Dendritic cell treated with granulocyte-macrophage colony-stimulating factor and Interleukin-4, amounts not matched to agents 40 ng/mL and 50 ng/mL, for 4 days (primary cell): ENCODE measurements around the gene CYP2C18.
"Not testable (repeated sequence)": the region's sequence is repeated elsewhere in the genome, so short reads cannot be mapped to it uniquely, and the experiment has no call there.

ENCODE experiments used
- H3K27ac Mint-ChIP-seq: one replicate; pipeline ENCODE4 v1.8.0; 2022; ENCODE audit warnings: mild to moderate bottlenecking, mixed read lengths
- H3K27me3 Mint-ChIP-seq: one replicate; pipeline ENCODE4 v1.8.0; 2022; ENCODE audit warnings: mild to moderate bottlenecking, mixed read lengths
- H3K36me3 Mint-ChIP-seq: one replicate; pipeline ENCODE4 v1.8.0; 2022; ENCODE audit warnings: low read depth, mixed read lengths
- H3K4me1 Mint-ChIP-seq: one replicate; pipeline ENCODE4 v1.8.0; 2022; ENCODE audit warnings: low read depth, mixed read lengths
- H3K4me3 Mint-ChIP-seq: one replicate; pipeline ENCODE4 v1.8.0; 2022; ENCODE audit warnings: mild to moderate bottlenecking, moderate library complexity, mixed read lengths
- H3K9me3 Mint-ChIP-seq: one replicate; pipeline ENCODE4 v1.8.0; 2022; ENCODE audit warnings: mixed read lengths
- intact Hi-C: fragments of 100-400 bp; cut with micrococcal nuclease; formaldehyde crosslinking; loops from one replicate; pipeline ENCODE4 v1.15.0; 2022

CYP2C18 gene

DNA sequence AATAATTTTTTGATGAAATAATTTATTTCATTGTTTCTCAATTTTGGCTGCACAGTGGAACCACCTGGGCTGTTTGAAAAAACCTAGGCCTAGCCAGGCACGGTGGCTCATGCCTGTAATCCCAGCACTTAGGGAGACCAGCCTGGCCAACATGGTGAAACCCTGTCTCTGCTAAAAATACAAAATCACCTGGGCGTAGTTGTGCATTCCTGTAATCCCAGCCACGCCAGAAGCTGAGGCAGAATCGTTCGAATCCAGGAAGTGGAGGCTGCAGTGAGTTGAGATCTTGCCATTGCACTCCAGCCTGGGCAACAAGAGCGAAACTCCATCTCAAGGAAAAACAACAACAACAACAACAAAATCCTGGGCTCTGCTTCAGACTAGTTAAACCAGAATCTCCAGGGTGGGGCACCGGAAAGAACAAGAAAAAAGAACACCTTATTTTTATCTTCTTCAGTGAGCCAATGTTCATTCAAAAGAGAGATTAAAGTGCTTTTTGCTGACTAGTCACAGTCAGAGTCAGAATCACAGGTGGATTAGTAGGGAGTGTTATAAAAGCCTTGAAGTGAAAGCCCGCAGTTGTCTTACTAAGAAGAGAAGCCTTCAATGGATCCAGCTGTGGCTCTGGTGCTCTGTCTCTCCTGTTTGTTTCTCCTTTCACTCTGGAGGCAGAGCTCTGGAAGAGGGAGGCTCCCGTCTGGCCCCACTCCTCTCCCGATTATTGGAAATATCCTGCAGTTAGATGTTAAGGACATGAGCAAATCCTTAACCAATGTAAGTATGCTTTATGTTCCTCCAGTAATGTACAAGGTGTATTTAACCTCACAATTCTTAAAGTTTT is at the start of gene CYP2C18:
Gene CYP2C18 (plus strand): TSS at position 516 of the 841 bp plus-strand sequence. CDS start 91 bp downstream, at position 607.
- Mint-ChIP-seq H3K27me3 (no peaks in the 10 kb centered on the region), H3K27ac (no peak within 1 kb of the TSS), H3K36me3 (no peaks in the 10 kb centered on the region), H3K4me3 (no peak within 1 kb of the TSS), H3K9me3 (no peaks in the 10 kb centered on the region), H3K4me1 (no peaks in the 10 kb centered on the region)
- intact Hi-C loops: no loop called here

DNA sequence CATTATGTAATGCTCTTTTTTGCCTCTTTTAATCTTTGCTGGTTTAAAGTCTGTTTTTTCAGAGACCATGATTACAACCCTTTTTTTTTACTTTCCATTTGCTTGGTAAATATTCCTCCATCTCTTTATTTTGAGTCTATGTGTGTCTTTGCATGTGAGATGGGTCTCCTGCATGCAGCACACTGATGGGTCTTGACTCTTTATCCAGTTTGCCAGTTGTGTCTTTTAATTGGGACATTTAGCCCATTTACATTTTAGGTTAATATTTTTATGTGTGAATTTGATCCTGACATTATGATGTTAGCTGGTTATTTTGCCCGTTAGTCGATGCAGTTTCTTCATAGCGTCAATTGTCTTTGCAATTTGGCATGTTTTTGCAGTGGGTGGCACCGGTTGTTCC is 45.4 kb upstream of the CYP2C18 start:
- intact Hi-C loops, H3K36me3 Mint-ChIP-seq, H3K4me1 Mint-ChIP-seq, H3K27ac Mint-ChIP-seq, H3K4me3 Mint-ChIP-seq, H3K27me3 Mint-ChIP-seq: not testable (repeated sequence)
- peaks cover 26% of the 10 kb centered on the region for H3K9me3 Mint-ChIP-seq

DNA sequence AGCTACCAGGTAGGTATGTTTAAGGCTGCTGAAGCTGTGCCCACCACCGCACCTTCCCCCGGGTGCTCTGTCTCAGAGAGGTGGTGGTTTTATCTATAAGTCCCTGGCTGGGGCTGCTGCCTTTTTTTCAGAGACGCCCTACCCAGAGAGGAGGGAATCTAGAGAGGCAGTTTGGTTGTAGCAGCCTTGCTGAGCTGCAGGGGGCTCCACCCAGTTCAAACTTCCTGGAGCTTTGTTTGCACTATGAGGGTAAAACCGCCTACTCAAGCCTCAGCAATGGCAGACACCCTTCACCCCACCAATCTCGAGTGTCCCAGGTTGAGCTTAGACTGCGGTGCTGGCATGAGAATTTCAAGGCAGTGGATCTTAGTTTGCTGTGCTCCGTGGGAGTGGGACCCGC is 43.6 kb upstream of the CYP2C18 start:
- Mint-ChIP-seq H3K27ac (no peak overlapping the region), H3K9me3 (peaks cover 26% of the 10 kb centered on the region), H3K4me1 (no peaks in the 10 kb centered on the region), H3K36me3 (no peaks in the 10 kb centered on the region), H3K4me3 (no peak overlapping the region), H3K27me3 (no peaks in the 10 kb centered on the region)
- intact Hi-C loops: no loop called here

DNA sequence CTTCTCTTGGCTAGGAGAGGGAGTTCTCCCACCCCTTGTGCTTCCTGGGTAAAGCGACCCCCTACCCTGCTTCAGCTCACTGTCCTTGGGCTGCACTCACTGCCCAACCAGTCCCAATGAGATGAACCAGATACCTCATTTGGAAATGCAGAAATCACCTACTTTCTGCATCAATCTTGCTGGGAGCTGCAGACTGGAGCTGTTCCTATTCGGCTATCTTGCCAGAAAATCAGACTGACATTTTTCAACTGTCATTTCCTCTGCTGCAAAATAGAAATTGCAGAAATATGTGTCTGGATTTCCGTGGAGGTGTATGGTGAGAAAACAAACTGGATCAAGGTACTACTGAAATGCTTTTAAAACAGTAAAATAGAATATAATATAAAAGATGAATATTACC is 43.0 kb upstream of the CYP2C18 start:
- intact Hi-C loops: no loop called here
- Mint-ChIP-seq H3K9me3 (peaks cover 26% of the 10 kb centered on the region), H3K4me1 (no peaks in the 10 kb centered on the region), H3K27ac (no peak overlapping the region), H3K36me3 (no peaks in the 10 kb centered on the region), H3K4me3 (no peak overlapping the region), H3K27me3 (no peaks in the 10 kb centered on the region)

DNA sequence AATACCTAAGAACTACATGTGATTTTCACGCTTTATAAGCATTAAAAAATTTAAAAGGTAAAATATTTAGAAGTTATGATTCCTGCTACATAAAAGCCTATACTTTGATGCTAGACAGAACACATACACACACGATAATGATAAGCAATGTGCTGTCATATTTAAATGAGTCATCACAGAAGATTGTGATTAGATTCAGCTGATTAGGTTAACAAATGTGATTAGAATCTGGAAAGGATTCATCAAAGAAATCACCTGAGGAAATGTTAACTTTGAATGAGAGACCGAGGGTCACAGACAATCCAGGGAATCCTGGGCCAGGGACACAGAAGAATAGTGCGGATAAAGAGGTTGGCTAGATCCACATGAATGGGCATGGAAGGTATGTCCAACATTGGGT is 42.0 kb upstream of the CYP2C18 start:
- Mint-ChIP-seq H3K27me3 (no peaks in the 10 kb centered on the region), H3K4me3 (no peak overlapping the region), H3K36me3 (no peaks in the 10 kb centered on the region), H3K4me1 (no peaks in the 10 kb centered on the region), H3K27ac (no peak overlapping the region), H3K9me3 (peaks cover 26% of the 10 kb centered on the region)
- intact Hi-C loops: no loop called here

DNA sequence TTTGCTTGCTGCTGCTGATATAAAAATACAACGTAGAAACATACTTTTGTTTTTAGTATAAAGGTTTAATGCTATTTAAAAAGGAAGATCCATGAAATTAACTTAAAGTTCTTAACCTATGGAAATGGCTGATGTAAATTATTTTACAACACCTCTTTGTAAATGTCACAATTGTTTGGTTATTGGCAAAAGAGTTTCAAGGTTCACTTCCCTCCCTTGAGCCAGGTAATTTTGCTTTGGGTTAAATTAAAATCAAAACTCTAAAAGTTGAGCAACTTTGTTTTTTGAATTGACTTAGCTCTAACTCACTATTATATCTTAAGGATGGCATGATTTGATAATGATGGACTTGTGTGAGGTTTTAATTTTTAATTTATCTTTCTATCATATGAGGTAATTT is 39.2 kb upstream of the CYP2C18 start:
- H3K9me3 Mint-ChIP-seq: peaks cover 12% of the 10 kb centered on the region
- H3K27ac Mint-ChIP-seq: no peak overlapping the region
- H3K27me3 Mint-ChIP-seq: no peaks in the 10 kb centered on the region
- no peaks in the 10 kb centered on the region for H3K4me1 Mint-ChIP-seq
- no peaks in the 10 kb centered on the region for H3K36me3 Mint-ChIP-seq
- intact Hi-C loops: no loop called here
- no peak overlapping the region for H3K4me3 Mint-ChIP-seq

DNA sequence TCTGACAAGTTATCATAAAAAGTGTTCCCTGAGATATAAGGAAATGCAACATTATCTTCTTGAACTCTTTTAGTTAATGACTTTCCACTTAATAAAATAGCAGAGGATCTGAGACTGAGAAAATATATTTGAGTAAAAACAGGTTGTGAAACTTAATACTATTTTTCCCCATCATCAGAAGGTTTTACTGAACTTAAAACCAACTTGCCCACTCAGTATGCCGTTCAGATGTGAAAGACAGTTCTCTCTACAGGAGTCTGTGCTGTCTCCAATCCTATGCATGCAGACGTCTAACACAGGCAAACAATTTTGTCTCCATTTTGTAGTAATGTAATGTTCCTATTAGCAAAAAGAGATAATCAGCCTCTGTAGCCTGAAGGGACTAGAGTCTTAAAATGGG is 38.2 kb upstream of the CYP2C18 start:
- peaks cover 17% of the 10 kb centered on the region for H3K9me3 Mint-ChIP-seq
- no peaks in the 10 kb centered on the region for H3K4me1 Mint-ChIP-seq
- no peak overlapping the region for H3K27ac Mint-ChIP-seq
- no peaks in the 10 kb centered on the region for H3K36me3 Mint-ChIP-seq
- intact Hi-C loops: no loop called here
- H3K4me3 Mint-ChIP-seq: no peak overlapping the region
- H3K27me3 Mint-ChIP-seq: no peaks in the 10 kb centered on the region

DNA sequence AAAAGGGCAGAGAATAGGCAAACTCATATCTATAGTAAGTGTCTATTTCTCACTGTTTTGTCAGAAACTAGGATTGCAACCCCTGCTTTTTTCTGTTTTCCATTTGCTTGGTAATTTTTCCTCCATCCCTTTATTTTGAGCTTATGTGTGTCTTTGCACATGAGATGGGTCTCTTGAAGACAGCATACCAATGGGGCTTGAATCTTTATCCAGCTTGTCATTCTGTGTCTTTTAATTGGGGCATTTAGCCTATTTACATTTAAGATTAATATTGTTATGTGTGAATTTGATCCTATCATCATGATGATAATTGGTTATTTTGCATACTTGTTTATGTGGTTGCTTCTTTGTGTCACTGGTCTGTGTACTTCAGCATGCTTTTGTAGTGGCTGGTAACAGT is 28.3 kb upstream of the CYP2C18 start:
- H3K4me3 Mint-ChIP-seq, intact Hi-C loops, H3K27me3 Mint-ChIP-seq, H3K27ac Mint-ChIP-seq, H3K4me1 Mint-ChIP-seq, H3K36me3 Mint-ChIP-seq: not testable (repeated sequence)
- peaks cover 17% of the 10 kb centered on the region for H3K9me3 Mint-ChIP-seq

DNA sequence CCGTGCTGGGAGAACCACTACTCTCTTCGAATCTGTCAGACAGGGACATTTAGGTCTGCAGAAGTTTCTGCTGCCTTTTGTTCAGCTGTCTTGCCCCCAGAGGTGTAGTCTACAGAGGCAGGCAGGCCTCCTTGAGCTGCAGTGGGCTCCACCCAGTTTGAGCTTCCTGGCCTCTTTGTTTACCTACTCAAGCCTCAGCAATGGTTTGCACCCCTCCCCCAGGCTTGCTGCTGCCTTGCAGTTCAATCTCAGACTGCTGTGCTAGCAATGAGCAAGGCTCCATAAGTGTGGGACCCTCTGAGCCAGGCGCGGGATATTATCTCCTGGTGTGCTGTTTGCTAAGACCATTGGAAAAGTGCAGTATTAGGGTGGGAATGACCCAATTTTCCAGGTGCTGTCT is 20.5 kb upstream of the CYP2C18 start:
- H3K4me3 Mint-ChIP-seq, H3K36me3 Mint-ChIP-seq, H3K27ac Mint-ChIP-seq, H3K27me3 Mint-ChIP-seq, intact Hi-C loops, H3K4me1 Mint-ChIP-seq: not testable (repeated sequence)
- H3K9me3 Mint-ChIP-seq: peaks cover 26% of the 10 kb centered on the region

DNA sequence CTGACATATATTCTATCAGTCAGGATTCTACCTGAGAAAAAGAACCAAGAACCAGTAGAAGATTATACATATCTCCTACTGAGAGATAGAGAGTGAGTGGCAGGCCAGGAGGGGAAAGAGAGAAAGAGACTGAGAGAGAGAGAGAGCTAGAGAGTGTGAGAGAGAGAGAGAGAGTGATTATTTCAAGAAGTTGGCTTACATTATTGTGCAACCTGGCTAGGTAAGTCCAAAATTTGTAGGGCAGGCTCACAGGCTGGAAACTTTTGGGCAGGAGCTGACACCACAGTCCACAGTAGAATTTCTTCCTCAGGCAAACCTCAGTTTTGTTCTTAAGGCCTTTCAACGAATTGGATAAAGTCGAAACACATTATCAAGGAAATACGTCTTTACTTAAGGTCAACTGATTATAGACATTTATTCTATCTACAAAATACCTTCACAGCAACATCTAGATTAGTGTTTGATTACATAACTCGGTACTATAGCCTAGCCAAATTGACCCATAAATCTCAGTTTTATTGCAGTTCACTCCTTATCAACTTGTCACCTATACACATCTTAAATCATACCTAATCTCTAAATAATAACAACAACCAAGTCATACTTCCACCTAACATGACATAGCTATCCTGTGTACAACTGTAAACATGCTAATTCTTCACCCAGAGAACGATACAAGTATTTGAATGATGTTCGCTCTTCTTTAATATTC is 17.0 kb upstream of the CYP2C18 start:
- intact Hi-C loops: no loop called here
- Mint-ChIP-seq H3K4me3 (no peak overlapping the region), H3K36me3 (no peaks in the 10 kb centered on the region), H3K9me3 (peaks cover 29% of the 10 kb centered on the region), H3K27me3 (no peaks in the 10 kb centered on the region), H3K27ac (no peak overlapping the region), H3K4me1 (no peaks in the 10 kb centered on the region)

DNA sequence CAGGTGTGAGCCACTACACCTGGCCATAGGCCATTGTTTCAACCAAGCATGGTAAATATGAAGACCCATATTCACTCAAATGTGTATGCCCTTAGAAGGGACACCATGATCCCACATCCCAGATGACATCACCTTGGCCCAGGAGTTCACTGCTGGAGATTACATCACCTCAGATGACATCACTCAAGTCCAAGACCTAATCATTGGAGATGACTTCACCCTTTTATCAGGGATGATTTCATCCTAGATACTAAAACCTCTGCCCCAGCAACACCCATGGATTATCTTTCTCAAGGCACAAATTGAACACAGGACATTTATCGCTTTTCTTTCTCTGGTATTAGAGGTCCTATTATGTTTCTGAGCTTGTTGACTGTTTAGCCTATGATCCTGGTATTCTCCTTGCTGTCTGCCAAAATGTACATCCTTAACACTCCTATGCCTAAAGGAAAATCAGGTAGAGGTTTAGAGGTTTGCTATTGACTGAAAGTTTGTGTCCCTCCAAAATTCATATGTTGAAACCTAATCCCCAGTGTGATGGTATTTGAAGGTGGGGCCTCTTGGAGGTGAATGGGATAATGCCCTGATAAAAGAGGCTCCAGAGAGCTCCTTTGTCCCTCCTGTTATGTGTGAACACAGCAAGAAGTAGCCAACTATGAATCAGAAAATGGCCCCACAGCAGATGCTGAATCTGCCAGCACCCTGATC is 9.8 kb upstream of the CYP2C18 start:
- no peaks in the 10 kb centered on the region for H3K4me1 Mint-ChIP-seq
- H3K4me3 Mint-ChIP-seq: no peak overlapping the region
- intact Hi-C loops: no loop called here
- H3K9me3 Mint-ChIP-seq: peaks cover 4% of the 10 kb centered on the region
- no peaks in the 10 kb centered on the region for H3K27me3 Mint-ChIP-seq
- no peaks in the 10 kb centered on the region for H3K36me3 Mint-ChIP-seq
- H3K27ac Mint-ChIP-seq: no peak overlapping the region

DNA sequence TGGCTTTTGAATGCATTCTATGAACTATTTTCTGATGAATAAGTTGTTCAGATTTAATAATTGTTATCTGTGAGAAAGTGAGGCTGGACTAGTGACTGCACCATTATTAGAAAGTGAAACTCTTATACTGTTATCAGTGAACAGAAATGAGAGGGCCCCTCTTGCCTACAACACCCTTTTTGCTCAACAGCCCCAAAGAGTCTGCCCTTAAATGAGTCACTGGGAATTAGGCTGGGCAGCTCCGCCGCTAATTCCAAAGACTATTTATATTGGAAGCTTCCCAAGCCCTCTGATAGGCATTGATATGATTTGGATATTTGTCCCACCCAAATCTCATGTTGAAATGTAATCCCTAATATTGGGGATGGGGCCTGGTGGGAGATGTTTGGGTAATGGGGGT is 7.0 kb upstream of the CYP2C18 start:
- no peaks in the 10 kb centered on the region for H3K4me1 Mint-ChIP-seq
- no peaks in the 10 kb centered on the region for H3K36me3 Mint-ChIP-seq
- H3K27ac Mint-ChIP-seq: no peak overlapping the region
- no peaks in the 10 kb centered on the region for H3K9me3 Mint-ChIP-seq
- no peak overlapping the region for H3K4me3 Mint-ChIP-seq
- no peaks in the 10 kb centered on the region for H3K27me3 Mint-ChIP-seq
- intact Hi-C loops: no loop called here

DNA sequence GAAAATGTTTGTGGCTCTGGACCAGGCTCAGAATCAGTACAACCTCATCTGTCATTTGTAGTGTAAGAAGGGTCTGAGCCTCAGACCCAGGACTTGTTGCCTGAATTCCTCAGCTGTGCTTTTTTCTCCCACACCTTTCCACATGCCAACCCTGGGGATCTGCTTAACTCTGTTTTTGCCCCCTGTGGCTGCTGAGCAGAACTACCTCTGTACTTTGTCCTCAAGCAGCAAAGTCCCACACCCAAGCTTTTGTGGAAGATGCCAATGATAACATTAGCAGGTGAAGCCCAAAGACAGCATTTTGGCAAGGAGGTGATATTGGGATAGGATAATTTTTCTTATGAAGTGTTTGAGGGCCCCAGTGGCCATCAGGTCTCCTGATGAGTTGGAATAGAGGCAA is 5.8 kb upstream of the CYP2C18 start:
- Mint-ChIP-seq H3K9me3 (no peaks in the 10 kb centered on the region), H3K27ac (no peak overlapping the region), H3K36me3 (no peaks in the 10 kb centered on the region), H3K4me1 (no peaks in the 10 kb centered on the region), H3K27me3 (no peaks in the 10 kb centered on the region), H3K4me3 (no peak overlapping the region)
- intact Hi-C loops: no loop called here

DNA sequence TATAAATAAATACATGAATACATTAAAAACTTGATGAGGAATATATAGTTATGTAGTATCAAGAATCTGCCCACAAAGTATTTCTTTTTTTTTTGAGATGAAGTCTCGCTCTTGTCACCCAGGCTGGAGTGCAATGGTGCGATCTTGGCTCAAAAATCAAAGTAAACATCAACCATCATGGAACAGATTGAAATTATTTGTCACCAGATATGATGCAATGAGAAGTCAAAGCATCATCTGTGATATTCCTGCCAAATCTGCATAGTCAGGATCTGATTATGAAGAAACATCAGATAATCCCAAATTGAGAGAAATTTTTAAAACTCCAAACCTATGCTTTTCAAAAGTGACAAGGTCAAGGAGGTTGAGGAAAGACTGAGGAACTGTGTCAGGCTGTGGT is 5.1 kb upstream of the CYP2C18 start:
- intact Hi-C loops: no loop called here
- Mint-ChIP-seq H3K36me3 (no peaks in the 10 kb centered on the region), H3K9me3 (no peaks in the 10 kb centered on the region), H3K4me3 (no peak overlapping the region), H3K4me1 (no peaks in the 10 kb centered on the region), H3K27ac (no peak overlapping the region), H3K27me3 (no peaks in the 10 kb centered on the region)
